Measurements from ENCODE around the gene ATN1. TPM values are rescaled to one million over a fixed set of nuclear protein-coding genes. Genes with fewer than 3 reads are reported as not detected.

The ATN1 gene
- total RNA-seq, 1 experiment from 2014 or later = 144 TPM

- no peaks in the 10 kb centered on the region for H3K9me3 ChIP-seq (ENCODE audit: low read depth, low read length, poor library complexity, severe bottlenecking)
- TF ChIP-seq EZH2 (IDR thresholded peaks at IDR 0.05; ENCODE audit: borderline replicate concordance, low read depth, low read length, poor library complexity, severe bottlenecking) (no peak), CTCF (conservative IDR thresholded peaks at IDR 0.05; ENCODE audit: low read depth, low read length) (no peak)
- H3K4me1 ChIP-seq (ENCODE audit: insufficient read depth, low read length, poor library complexity, severe bottlenecking) = peaks cover 13% of the 10 kb centered on the region
- H3K36me3 ChIP-seq (ENCODE audit: insufficient read depth, low read length, poor library complexity, severe bottlenecking) = peaks cover 42% of the 10 kb centered on the region
- no peaks in the 10 kb centered on the region for H3K27me3 ChIP-seq (replicated peaks; ENCODE audit: insufficient read depth, low read depth, low read length, poor library complexity)
- intact Hi-C loops (cut with micrococcal nuclease; ENCODE audit: unreplicated experiment) = no loop called here
- ChIA-PET POLR2A (ENCODE audit: low non-redundant PET) (no interaction called here), CTCF (no interaction called here)
- no peak for DNase-seq (ENCODE audit: low spot score)
- H3K4me3 ChIP-seq (ENCODE audit: low read depth, low read length, poor library complexity, severe bottlenecking) = peak overlapping the region; percentile 97
- BruUV-seq (replicated peaks) = no TSS peak
- H3K27ac ChIP-seq (ENCODE audit: low read depth, low read length, poor library complexity, severe bottlenecking) = peak overlapping the region; percentile 39
These were observed 11.9 kb upstream of the ATN1 start for GRCh38 chr12:6915789-6916285.

GRCh38 chr12:6916426-6917200 is 11.1 kb upstream of the ATN1 start:
- peak overlapping the region; percentile 30 for H3K27ac ChIP-seq (ENCODE audit: low read depth, low read length, poor library complexity, severe bottlenecking)

More at GRCh38 chr12:6916426-6917200, 11.1 kb upstream of the ATN1 start:
- POLR2A ChIA-PET (ENCODE audit: low non-redundant PET) = no interaction called here
- no peaks in the 10 kb centered on the region for H3K9me3 ChIP-seq (ENCODE audit: low read depth, low read length, poor library complexity, severe bottlenecking)
- TF ChIP-seq EZH2 (IDR thresholded peaks at IDR 0.05; ENCODE audit: borderline replicate concordance, low read depth, low read length, poor library complexity, severe bottlenecking) = no peak
- TF ChIP-seq CTCF (conservative IDR thresholded peaks at IDR 0.05; ENCODE audit: low read depth, low read length) = no peak
- no peaks in the 10 kb centered on the region for H3K27me3 ChIP-seq (replicated peaks; ENCODE audit: insufficient read depth, low read depth, low read length, poor library complexity)
- BruUV-seq (replicated peaks) = no TSS peak
- DNase-seq (ENCODE audit: low spot score) = no peak
- intact Hi-C loops (cut with micrococcal nuclease; ENCODE audit: unreplicated experiment) = no loop called here
- H3K36me3 ChIP-seq (ENCODE audit: insufficient read depth, low read length, poor library complexity, severe bottlenecking) = peaks cover 50% of the 10 kb centered on the region
- H3K4me3 ChIP-seq (ENCODE audit: low read depth, low read length, poor library complexity, severe bottlenecking) = no peak overlapping the region
- H3K4me1 ChIP-seq (ENCODE audit: insufficient read depth, low read length, poor library complexity, severe bottlenecking) = peaks cover 13% of the 10 kb centered on the region
- CTCF ChIA-PET = interaction anchor here (0.6 to 1.1 kb wide), 2 partner anchors 9 to 161 kb away, joined by 3 read pairs; no protein-coding TSS in a partner anchor

Data from A673 (cell line).